ENCODE data around the gene DDX25. TPM values are rescaled to one million over a fixed set of nuclear protein-coding genes. Genes with fewer than 3 reads are reported as not detected.

The DDX25 gene
- polyA plus RNA-seq, 3 donors = not detected

DNA sequence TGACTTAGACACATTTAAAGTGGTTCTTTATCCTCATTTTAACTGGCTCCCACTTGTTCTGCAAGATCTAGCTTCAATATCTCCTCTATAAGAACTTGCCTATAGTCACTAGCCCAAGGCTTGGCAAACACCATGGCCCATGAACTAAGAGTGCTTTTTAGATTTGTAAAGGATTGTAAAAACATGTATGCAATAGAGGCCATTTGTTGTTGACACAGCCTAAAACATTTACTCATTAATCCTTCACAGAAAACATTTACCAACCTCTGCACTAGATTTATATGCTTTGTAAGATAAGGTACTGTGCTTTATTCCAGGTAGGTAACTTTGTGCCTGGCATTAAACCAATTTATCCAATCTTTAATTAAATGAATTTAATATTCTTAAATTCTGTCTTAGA, 11.3 kb upstream of the DDX25 start:
- H3K9me3 ChIP-seq (replicated peaks in 1 of 2; ENCODE audit: control insufficient read depth in 1 of 2, insufficient read depth in 1 of 2, low read length in 2 of 2) = no peaks in the 10 kb centered on the region
- intact Hi-C loops (cut with micrococcal nuclease) = no loop called here
- no peak overlapping the region for H3K4me2 ChIP-seq (replicated peaks; ENCODE audit: extremely low read depth, low read length, poor library complexity, severe bottlenecking)
- no peak for DNase-seq
- Mint-ChIP-seq H3K4me3 (no peak overlapping the region), H3K9me3 (no peaks in the 10 kb centered on the region), H3K36me3 (peaks cover 49 to 55% of the 10 kb centered on the region in 2 donors), H3K27ac (no peak overlapping the region), H3K27me3 (ENCODE audit: low read depth in 3 of 3) (no peaks in the 10 kb centered on the region), H3K4me1 (peaks cover 22% of the 10 kb centered on the region)
- H3K4me3 ChIP-seq (replicated peaks in 1 of 3; ENCODE audit: low read depth in 2 of 3, low read length in 3 of 3) = no peak overlapping the region
- H2AFZ ChIP-seq (ENCODE audit: insufficient read depth, low read depth, low read length, poor library complexity, severe bottlenecking) = no peak overlapping the region
- H3K79me2 ChIP-seq (ENCODE audit: insufficient read depth, low read length) = peaks cover 71% of the 10 kb centered on the region
- H3K27me3 ChIP-seq (ENCODE audit: control insufficient read depth in 2 of 2, insufficient read depth in 2 of 2, low read length in 2 of 2) = no peaks in the 10 kb centered on the region
- no peak overlapping the region for H3K27ac ChIP-seq (ENCODE audit: low read depth in 1 of 2, low read length in 2 of 2)
- peaks cover 9% of the 10 kb centered on the region for H4K20me1 ChIP-seq (ENCODE audit: insufficient read depth, low read length)
- peaks cover 36 to 60% of the 10 kb centered on the region in 2 donors for H3K36me3 ChIP-seq (replicated peaks in 1 of 2; ENCODE audit: control insufficient read depth in 1 of 2, insufficient read depth in 2 of 2, low read length in 2 of 2)
- TF ChIP-seq, protein P1, sequence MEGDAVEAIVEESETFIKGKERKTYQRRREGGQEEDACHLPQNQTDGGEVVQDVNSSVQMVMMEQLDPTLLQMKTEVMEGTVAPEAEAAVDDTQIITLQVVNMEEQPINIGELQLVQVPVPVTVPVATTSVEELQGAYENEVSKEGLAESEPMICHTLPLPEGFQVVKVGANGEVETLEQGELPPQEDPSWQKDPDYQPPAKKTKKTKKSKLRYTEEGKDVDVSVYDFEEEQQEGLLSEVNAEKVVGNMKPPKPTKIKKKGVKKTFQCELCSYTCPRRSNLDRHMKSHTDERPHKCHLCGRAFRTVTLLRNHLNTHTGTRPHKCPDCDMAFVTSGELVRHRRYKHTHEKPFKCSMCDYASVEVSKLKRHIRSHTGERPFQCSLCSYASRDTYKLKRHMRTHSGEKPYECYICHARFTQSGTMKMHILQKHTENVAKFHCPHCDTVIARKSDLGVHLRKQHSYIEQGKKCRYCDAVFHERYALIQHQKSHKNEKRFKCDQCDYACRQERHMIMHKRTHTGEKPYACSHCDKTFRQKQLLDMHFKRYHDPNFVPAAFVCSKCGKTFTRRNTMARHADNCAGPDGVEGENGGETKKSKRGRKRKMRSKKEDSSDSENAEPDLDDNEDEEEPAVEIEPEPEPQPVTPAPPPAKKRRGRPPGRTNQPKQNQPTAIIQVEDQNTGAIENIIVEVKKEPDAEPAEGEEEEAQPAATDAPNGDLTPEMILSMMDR (IDR thresholded peaks at IDR 0.05) = no peak
- H3K9ac ChIP-seq (ENCODE audit: insufficient read depth, low read length, poor library complexity, severe bottlenecking) = no peak overlapping the region
- peaks cover 6 to 8% of the 10 kb centered on the region in 2 donors for H3K4me1 ChIP-seq (ENCODE audit: control insufficient read depth in 1 of 2, insufficient read depth in 2 of 2, low read length in 2 of 2)

DNA sequence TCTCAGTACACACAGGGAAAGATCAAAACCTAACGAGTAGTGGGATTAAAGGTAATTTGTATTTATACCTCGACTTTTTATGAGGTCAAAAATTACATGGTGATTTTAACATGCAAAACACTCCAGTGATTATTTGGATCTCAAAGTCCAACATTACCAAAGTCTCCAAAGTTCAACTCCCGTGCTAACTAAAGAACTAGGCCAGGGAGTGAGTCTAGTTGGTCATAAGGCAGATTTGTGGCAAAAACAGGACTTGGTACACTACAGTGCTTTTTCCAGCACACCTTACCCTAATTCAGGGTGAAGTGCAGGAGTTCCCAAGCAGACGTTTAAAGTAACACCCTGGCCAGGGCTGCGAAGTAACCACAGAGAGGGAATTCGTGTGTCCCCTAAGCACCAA, 2.4 kb upstream of the DDX25 start:
- peaks cover 33 to 38% (median 37%) of the 10 kb centered on the region in 3 donors for H3K27me3 Mint-ChIP-seq (ENCODE audit: low read depth in 3 of 3)
- H3K36me3 Mint-ChIP-seq = peaks cover 27 to 30% of the 10 kb centered on the region in 2 donors
- H3K4me3 ChIP-seq (replicated peaks in 1 of 3; ENCODE audit: low read depth in 2 of 3, low read length in 3 of 3) = no peak overlapping the region
- H3K27ac Mint-ChIP-seq = no peak overlapping the region
- peak overlapping the region in 1 of 2 donors; percentile 51 for H3K4me3 Mint-ChIP-seq
- intact Hi-C loops (cut with micrococcal nuclease) = loop anchor here in 1 of 2 donors (2.0 kb wide), 1 partner anchor 15 kb away; the partner anchor contains the start of gene HYLS1
- TF ChIP-seq, protein P1 (IDR thresholded peaks at IDR 0.05) = no peak
- peaks cover 0 to 16% of the 10 kb centered on the region in 2 donors for H3K9me3 ChIP-seq (replicated peaks in 1 of 2; ENCODE audit: control insufficient read depth in 1 of 2, insufficient read depth in 1 of 2, low read length in 2 of 2)
- H3K27ac ChIP-seq (ENCODE audit: low read depth in 1 of 2, low read length in 2 of 2) = no peak overlapping the region
- no peak for DNase-seq
- H3K27me3 ChIP-seq (ENCODE audit: control insufficient read depth in 2 of 2, insufficient read depth in 2 of 2, low read length in 2 of 2) = peaks cover 30 to 36% of the 10 kb centered on the region in 2 donors
- H3K4me1 Mint-ChIP-seq = peaks cover 23% of the 10 kb centered on the region
- peaks cover 0 to 22% (median 12%) of the 10 kb centered on the region in 7 donors for H3K9me3 Mint-ChIP-seq
- H3K79me2 ChIP-seq (ENCODE audit: insufficient read depth, low read length) = peaks cover 42% of the 10 kb centered on the region
- H3K9ac ChIP-seq (ENCODE audit: insufficient read depth, low read length, poor library complexity, severe bottlenecking) = no peak overlapping the region
- H4K20me1 ChIP-seq (ENCODE audit: insufficient read depth, low read length) = peaks cover 5% of the 10 kb centered on the region
- H3K36me3 ChIP-seq (replicated peaks in 1 of 2; ENCODE audit: control insufficient read depth in 1 of 2, insufficient read depth in 2 of 2, low read length in 2 of 2) = peaks cover 13 to 30% of the 10 kb centered on the region in 2 donors
- no peak overlapping the region for H3K4me2 ChIP-seq (replicated peaks; ENCODE audit: extremely low read depth, low read length, poor library complexity, severe bottlenecking)
- 80% methylated on average over 1 of the region's 6 CpGs for WGBS (ENCODE audit: insufficient coverage)
- H2AFZ ChIP-seq (ENCODE audit: insufficient read depth, low read depth, low read length, poor library complexity, severe bottlenecking) = no peak overlapping the region
- peaks cover 16 to 20% of the 10 kb centered on the region in 2 donors for H3K4me1 ChIP-seq (ENCODE audit: control insufficient read depth in 1 of 2, insufficient read depth in 2 of 2, low read length in 2 of 2)
